GM19043 (cell line): ENCODE measurements around the gene PCDHB8.
"Not testable (repeated sequence)": the region's sequence is repeated elsewhere in the genome, so short reads cannot be mapped to it uniquely, and the experiment has no call there.

ENCODE experiments used
- ATAC-seq: cut with Tn5 transposase; IDR thresholded peaks from one replicate; pipeline ENCODE4 v1.9.1; 2021; ENCODE audit warnings: low read depth; ENCODE audit not compliant: unreplicated experiment

PCDHB8 gene

DNA sequence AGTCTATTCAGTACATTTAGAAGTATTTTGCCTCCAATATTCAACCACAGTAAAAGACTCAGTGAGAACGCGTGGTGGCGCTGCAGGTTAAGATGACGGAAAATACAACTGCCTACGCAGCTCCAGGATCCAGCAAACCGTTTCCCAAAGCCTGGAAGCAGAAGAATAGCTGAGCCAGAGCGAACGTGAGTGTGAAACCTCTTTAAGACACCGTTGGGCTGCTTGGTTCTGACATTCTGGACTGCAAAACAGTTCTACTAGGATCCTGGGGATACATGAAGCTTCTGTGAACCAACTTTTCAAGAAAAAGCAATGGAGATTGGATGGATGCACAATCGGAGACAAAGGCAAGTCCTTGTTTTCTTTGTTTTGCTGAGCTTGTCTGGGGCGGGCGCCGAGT, 4.7 kb downstream of the PCDHB8 start, which contains the start of gene PCDHB16:
Gene PCDHB16, plus strand, starts transcription at position 140 of the 400 bp plus-strand sequence. Its CDS starts 173 bp downstream, at position 313.
- no peak for ATAC-seq

DNA sequence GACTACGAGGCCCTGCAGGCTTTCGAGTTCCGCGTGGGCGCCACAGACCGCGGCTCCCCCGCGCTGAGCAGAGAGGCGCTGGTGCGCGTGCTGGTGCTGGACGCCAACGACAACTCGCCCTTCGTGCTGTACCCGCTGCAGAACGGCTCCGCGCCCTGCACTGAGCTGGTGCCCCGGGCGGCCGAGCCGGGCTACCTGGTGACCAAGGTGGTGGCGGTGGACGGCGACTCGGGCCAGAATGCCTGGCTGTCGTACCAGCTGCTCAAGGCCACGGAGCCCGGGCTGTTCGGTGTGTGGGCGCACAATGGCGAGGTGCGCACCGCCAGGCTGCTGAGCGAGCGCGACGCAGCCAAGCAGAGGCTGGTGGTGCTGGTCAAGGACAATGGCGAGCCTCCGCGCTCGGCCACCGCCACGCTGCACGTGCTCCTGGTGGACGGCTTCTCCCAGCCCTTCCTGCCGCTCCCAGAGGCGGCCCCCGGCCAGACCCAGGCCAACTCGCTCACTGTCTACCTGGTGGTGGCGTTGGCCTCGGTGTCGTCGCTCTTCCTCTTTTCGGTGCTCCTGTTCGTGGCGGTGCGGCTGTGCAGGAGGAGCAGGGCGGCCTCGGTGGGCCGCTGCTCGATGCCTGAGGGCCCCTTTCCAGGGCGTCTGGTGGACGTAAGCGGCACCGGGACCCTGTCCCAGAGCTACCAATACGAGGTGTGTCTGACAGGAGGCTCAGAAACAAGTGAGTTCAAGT, 6.7 kb downstream of the PCDHB8 start:
- ATAC-seq = not testable (repeated sequence)

DNA sequence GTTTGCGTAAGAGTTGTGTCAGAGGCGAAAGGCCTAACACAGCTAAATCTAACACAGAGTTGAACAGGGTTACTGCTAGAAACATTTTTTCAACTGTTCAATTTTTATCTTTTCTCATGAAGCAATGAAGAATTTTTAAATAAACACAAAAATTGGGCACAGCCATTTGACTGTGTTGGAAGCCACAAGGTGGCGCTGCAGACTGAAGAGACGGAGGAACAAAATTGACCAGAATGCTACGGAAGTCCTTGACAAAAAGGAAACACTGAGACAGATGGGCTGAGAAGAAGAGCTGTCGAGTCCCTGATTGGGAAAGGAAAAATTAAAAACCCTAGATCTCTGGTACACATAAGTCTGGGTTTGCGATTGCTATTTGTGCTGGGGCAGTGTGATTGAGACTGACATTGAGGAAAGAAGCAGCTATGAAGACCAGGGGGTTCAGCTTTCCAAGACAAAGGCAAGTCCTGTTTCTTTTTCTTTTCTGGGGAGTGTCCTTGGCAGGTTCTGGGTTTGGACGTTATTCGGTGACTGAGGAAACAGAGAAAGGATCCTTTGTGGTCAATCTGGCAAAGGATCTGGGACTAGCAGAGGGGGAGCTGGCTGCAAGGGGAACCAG, 9.4 kb downstream of the PCDHB8 start, which contains the start of gene PCDHB9:
Gene PCDHB9, plus strand, starts transcription at position 265 of the 616 bp plus-strand sequence. Its CDS starts 158 bp downstream, at position 423.
- no peak for ATAC-seq

DNA sequence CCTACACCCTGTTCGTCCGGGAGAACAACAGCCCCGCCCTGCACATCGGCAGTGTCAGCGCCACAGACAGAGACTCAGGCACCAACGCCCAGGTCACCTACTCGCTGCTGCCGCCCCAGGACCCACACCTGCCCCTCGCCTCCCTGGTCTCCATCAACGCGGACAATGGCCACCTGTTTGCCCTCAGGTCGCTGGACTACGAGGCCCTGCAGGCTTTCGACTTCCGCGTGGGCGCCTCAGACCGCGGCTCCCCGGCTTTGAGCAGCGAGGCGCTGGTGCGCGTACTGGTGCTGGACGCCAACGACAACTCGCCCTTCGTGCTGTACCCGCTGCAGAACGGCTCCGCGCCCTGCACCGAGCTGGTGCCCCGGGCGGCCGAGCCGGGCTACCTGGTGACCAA, 11.1 kb downstream of the PCDHB8 start:
- not testable (repeated sequence) for ATAC-seq

DNA sequence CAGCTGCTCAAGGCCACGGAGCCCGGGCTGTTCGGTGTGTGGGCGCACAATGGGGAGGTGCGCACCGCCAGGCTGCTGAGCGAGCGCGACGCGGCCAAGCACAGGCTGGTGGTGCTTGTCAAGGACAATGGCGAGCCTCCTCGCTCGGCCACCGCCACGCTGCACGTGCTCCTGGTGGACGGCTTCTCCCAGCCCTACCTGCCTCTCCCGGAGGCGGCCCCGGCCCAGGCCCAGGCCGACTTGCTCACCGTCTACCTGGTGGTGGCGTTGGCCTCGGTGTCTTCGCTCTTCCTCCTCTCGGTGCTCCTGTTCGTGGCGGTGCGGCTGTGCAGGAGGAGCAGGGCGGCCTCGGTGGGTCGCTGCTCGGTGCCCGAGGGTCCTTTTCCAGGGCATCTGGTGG, 11.5 kb downstream of the PCDHB8 start:
- ATAC-seq = not testable (repeated sequence)

DNA sequence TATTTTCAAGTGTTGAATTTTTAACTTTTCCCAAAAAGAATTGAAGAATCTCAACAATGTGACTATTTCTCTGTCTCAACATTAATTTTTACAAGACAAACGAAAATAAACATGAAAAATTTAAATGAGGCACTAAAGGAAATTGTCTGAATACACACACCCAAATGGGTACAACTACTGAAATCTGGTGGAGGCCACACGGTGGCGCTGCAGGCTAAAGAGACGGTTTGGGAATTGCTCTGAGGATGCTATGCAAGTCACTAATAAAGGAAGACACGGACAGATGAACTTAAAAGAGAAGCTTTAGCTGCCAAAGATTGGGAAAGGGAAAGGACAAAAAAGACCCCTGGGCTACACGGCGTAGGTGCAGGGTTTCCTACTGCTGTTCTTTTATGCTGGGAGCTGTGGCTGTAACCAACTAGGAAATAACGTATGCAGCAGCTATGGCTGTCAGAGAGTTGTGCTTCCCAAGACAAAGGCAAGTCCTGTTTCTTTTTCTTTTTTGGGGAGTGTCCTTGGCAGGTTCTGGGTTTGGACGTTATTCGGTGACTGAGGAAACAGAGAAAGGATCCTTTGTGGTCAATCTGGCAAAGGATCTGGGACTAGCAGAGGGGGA, 14.6 kb downstream of the PCDHB8 start, which contains the start of gene PCDHB10:
Gene PCDHB10, plus strand, starts transcription at position 244 of the 616 bp plus-strand sequence. Its CDS starts 200 bp downstream, at position 444.
- ATAC-seq = no peak

DNA sequence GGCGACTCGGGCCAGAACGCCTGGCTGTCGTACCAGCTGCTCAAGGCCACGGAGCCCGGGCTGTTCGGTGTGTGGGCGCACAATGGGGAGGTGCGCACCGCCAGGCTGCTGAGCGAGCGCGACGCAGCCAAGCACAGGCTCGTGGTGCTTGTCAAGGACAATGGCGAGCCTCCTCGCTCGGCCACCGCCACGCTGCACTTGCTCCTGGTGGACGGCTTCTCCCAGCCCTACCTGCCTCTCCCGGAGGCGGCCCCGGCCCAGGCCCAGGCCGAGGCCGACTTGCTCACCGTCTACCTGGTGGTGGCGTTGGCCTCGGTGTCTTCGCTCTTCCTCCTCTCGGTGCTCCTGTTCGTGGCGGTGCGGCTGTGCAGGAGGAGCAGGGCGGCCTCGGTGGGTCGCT, 16.7 kb downstream of the PCDHB8 start:
- not testable (repeated sequence) for ATAC-seq

DNA sequence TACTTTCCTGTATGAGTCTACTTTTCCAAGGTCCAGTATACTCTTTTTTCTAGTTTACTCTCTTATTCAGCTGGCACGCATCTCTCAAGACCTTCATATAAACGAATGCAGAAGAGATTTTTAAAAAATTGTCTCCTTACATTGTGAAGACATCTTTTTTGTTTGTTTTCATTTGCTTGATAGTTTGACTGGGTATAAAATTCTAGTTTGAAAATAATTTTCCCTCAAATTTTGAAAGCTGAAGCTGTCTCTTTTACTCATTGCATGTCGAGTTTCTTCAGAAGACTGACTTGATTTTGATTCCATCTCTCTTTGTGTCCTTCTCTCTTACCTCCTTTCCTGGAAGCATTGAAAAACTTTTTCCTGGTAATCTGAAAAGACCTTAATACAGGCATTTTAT, 18.8 kb downstream of the PCDHB8 start:
- no peak for ATAC-seq

DNA sequence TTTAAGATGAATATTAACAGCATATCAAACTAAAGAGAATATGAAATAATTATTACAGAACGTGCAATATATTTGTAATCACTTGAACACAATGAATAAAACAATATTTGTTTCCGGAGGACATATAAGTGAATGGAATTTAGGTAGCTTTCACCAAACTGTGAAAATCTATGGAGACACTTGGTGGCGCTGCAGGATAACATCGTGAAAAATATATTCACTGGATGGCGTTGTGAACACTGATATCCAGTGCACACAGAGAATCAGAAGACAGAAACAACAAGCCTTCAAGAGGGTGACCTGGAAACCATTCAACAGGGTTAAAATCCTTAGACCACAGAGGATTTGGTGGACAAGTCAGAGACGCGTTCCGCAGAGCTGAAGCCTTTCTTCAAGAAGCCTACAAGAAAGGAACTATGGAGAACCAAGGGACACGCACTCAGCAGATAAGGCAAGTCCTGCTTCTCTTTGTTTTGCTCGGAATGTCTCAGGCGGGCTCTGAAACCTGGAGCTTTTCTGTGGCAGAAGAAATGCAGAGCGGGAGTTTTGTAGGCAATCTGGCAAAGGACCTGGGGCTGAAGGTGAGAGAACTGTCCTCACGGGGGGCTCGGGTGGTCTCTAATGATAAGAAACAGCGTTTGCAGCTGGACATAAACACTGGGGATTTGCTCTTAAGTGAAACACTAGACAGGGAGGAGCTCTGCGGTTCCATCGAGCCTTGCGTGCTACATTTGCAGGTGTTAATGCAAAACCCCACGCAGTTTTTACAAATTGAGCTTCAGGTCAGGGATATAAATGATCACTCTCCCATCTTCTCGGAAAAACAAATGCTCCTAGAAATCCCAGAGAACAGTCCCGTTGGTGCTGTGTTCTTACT, 22.0 kb downstream of the PCDHB8 start, which contains the start of gene PCDHB11:
Gene PCDHB11, plus strand, starts transcription at position 269 of the 877 bp plus-strand sequence. Its CDS starts 148 bp downstream, at position 417.
- no peak for ATAC-seq

DNA sequence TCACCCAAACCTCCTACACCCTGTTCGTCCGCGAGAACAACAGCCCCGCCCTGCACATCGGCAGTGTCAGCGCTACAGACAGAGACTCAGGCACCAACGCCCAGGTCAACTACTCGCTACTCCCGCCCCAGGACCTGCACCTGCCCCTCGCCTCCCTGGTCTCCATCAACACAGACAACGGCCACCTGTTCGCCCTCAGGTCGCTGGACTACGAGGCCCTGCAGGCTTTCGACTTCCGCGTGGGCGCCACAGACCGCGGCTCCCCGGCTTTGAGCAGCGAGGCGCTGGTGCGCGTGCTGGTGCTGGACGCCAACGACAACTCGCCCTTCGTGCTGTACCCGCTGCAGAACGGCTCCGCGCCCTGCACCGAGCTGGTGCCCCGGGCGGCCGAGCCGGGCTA, 23.5 kb downstream of the PCDHB8 start:
- not testable (repeated sequence) for ATAC-seq

DNA sequence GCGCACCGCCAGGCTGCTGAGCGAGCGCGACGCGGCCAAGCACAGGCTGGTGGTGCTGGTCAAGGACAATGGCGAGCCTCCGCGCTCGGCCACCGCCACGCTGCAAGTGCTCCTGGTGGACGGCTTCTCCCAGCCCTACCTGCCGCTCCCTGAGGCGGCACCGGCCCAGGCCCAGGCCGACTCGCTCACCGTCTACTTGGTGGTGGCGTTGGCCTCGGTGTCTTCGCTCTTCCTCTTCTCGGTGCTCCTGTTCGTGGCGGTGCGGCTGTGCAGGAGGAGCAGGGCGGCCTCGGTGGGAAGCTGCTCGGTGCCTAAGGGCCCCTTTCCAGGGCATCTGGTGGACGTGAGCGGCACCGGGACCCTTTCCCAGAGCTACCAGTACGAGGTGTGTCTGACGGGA, 24.1 kb downstream of the PCDHB8 start:
- ATAC-seq = not testable (repeated sequence)

DNA sequence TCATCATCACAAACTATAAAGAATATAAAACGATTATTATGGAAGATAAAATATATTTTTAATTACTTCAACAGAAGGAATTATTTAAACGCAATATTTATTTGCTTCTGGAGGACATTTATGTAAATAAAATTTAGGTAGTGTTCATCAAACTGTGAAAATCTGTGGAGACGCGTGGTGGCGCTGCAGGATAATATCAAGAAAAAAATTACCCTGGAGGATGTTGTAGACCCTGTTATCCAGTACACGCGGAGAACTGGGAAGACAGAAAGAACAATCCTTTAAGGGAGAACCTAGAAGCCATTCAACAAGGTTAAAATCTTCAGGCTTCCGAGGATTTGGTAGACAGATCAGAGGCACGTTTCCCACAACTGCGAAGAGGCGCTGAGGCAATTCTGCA, 30.9 kb downstream of the PCDHB8 start, which contains the start of gene PCDHB12:
Gene PCDHB12, plus strand, starts transcription at position 242 of the 400 bp plus-strand sequence. CDS start 189 bp downstream, outside the sequence.
- ATAC-seq = no peak

DNA sequence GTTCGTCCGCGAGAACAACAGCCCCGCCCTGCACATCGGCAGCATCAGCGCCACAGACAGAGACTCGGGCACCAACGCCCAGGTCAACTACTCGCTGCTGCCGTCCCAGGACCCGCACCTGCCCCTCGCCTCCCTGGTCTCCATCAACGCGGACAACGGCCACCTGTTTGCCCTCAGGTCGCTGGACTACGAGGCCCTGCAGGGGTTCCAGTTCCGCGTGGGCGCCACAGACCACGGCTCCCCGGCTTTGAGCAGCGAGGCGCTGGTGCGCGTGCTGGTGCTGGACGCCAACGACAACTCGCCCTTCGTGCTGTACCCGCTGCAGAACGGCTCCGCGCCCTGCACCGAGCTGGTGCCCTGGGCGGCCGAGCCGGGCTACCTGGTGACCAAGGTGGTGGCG, 32.7 kb downstream of the PCDHB8 start:
- not testable (repeated sequence) for ATAC-seq

DNA sequence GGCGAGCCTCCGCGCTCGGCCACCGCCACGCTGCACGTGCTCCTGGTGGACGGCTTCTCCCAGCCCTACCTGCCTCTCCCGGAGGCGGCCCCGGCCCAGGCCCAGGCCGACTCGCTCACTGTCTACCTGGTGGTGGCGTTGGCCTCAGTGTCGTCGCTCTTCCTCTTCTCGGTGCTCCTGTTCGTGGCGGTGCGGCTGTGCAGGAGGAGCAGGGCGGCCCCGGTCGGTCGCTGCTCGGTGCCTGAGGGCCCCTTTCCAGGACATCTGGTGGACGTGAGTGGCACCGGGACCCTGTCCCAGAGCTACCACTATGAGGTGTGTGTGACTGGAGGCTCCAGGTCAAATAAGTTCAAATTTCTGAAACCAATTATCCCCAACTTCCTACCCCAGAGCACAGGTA, 33.3 kb downstream of the PCDHB8 start:
- ATAC-seq = not testable (repeated sequence)

DNA sequence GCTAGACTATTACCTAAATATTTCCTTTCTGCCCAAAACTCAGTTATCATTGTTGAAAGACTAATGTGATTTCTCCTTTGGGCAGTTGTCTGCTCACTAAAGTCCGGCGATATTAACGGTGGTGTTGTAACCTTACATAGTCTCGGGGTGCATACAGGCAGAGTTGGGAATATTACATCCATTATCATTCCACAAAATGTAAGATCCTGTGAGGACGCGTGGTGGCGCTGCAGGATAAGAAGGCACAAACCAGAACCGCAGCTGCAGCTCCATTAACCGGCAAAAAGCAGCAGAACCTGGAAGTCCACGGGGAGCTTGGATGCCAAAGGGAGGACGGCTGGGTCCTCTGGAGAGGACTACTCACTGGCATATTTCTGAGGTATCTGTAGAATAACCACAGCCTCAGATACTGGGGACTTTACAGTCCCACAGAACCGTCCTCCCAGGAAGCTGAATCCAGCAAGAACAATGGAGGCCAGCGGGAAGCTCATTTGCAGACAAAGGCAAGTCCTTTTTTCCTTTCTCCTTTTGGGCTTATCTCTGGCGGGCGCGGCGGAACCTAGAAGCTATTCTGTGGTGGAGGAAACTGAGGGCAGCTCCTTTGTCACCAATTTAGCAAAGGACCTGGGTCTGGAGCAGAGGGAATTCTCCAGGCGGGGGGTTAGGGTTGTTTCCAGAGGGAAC, 36.2 kb downstream of the PCDHB8 start, which contains the start of gene PCDHB13:
Gene PCDHB13, plus strand, starts transcription at position 264 of the 684 bp plus-strand sequence. Its CDS starts 205 bp downstream, at position 469.
- ATAC-seq = not testable (repeated sequence)

DNA sequence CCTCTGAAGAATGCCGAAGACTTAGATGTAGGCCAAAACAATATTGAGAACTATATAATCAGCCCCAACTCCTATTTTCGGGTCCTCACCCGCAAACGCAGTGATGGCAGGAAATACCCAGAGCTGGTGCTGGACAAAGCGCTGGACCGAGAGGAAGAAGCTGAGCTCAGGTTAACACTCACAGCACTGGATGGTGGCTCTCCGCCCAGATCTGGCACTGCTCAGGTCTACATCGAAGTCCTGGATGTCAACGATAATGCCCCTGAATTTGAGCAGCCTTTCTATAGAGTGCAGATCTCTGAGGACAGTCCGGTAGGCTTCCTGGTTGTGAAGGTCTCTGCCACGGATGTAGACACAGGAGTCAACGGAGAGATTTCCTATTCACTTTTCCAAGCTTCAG, 37.0 kb downstream of the PCDHB8 start:
- not testable (repeated sequence) for ATAC-seq

DNA sequence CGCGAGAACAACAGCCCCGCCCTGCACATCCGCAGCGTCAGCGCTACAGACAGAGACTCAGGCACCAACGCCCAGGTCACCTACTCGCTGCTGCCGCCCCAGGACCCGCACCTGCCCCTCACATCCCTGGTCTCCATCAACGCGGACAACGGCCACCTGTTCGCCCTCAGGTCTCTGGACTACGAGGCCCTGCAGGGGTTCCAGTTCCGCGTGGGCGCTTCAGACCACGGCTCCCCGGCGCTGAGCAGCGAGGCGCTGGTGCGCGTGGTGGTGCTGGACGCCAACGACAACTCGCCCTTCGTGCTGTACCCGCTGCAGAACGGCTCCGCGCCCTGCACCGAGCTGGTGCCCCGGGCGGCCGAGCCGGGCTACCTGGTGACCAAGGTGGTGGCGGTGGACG, 37.9 kb downstream of the PCDHB8 start:
- not testable (repeated sequence) for ATAC-seq

DNA sequence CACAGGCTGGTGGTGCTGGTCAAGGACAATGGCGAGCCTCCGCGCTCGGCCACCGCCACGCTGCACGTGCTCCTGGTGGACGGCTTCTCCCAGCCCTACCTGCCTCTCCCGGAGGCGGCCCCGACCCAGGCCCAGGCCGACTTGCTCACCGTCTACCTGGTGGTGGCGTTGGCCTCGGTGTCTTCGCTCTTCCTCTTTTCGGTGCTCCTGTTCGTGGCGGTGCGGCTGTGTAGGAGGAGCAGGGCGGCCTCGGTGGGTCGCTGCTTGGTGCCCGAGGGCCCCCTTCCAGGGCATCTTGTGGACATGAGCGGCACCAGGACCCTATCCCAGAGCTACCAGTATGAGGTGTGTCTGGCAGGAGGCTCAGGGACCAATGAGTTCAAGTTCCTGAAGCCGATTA, 38.4 kb downstream of the PCDHB8 start:
- not testable (repeated sequence) for ATAC-seq

DNA sequence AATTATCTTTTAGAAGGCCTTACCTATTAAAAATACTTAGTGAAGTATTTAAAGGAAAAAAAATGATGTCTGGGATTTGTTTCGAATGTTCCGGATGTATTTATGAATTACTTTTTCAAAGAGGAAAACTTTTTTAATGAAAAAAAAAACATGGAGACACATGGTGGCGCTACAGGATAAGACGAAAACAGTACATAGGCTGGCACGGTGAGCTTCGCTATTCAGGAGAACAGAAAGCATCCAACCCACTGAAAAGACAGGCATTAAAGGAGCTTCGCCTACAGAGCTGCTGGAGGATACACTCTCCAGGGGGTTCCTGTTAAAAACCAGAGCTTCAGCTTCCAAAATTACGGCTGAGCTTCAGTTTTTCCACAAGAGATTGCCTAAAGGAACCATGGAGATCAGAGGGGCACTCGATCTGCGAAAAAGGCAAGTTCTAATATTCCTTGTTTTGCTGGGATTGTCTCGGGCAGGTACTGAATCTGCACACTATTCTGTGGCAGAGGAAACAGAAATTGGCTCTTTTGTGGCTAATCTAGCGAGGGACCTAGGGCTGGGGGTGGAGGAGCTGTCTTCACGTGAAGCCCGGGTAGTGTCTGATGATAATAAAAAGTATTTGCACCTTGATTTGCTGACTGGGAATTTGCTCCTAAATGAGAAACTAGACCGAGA, 45.7 kb downstream of the PCDHB8 start, which contains the start of gene PCDHB14:
Gene PCDHB14, plus strand, starts transcription at position 232 of the 672 bp plus-strand sequence. Its CDS starts 163 bp downstream, at position 395.
- no peak for ATAC-seq
